ENCODE data around the gene SGSM2. TPM values are rescaled to one million over a fixed set of nuclear protein-coding genes. Genes with fewer than 3 reads are reported as not detected.

Gene SGSM2
- total RNA-seq, 1 donor from 2014 or later: 35.6 TPM

- DNase-seq (ENCODE audit: low spot score): no peak
These were observed 78.9 kb downstream of the SGSM2 start for GRCh38 chr17:2416010-2416734.

DNA sequence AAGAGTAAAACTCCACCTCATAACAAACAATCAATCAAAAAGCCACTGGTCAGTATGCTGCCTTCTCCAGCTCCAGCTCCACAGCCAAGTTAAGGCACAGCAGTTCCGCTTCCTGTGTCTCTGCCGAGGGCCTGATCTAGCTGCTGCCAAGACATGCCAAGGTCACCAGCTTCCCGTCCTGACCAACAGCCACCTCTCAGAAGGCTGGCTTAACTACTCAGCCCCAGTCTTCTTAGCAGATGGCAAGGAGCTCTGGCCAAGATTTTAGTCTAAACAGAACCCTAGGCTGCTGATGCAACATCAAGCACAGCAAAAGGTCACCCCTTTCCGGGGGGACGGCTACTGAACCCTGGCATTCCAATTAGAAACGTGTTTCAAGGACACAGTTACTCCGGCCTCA, 81.3 kb downstream of the SGSM2 start:
- DNase-seq (ENCODE audit: low spot score): no peak

GRCh38 chr17:2419486-2419885, 82.2 kb downstream of the SGSM2 start:
- DNase-seq (ENCODE audit: low spot score): no peak

DNA sequence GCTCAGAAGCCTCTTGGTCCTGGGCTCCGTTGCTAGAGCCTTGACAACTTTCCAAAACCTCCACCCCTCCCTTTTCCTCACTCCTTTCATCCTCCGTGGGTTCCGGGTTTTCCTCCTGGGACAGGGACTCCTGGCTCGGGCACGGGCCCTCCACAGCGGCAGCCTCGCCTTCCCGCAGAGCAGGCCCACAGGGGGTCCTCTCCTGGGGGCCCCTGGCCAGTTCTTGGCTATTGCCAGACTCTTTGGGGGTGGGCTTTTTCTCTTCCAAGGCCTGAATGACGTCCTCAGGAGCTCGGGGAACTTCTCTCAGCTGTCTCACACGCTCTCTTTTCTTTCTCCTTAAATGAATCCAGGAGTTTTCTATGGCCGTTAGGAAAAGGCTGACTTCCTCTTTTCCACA, 82.9 kb downstream of the SGSM2 start:
- DNase-seq (ENCODE audit: low spot score): no peak

DNA sequence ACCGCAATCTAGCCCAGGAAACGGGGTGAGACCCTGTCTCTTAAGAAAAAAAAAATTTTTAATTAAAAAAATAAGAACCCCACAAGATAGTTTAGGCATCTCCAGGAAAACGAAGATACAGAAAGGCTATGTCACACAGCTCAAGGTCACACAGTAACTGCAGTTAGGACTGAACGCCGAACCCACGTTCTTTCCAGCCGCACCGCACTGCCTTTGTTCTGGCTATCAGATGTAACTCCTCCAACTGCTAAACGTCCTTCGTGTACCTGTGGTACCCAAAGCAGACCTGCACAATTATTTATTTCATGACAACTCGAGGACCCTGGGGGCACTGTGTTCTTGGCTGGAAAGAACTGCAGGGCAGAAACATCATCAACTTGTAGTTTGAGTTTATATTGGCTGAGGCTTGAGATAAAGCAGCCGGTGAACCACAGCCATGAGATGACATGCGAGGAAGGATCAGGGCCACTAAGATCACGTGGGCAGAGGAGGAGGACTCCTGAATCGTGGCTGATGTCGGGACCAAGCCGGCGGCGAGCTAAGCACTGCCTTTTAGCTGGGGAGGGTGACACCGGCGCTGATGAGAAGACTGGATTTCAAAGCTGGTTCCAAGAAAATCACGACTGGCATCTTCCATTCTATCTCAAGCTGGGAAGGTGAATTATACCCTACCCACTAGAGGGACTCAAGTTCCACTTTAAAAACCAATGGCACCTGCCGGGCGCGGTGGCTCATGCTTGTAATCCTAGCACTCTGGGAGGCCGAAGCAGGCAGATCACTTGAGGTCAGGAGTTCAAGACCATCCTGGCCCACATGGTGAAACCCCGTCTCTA, 84.2 kb downstream of the SGSM2 start:
- DNase-seq (ENCODE audit: low spot score): no peak

GRCh38 chr17:2423271-2423670, 86.0 kb downstream of the SGSM2 start:
- DNase-seq (ENCODE audit: low spot score): no peak

DNA sequence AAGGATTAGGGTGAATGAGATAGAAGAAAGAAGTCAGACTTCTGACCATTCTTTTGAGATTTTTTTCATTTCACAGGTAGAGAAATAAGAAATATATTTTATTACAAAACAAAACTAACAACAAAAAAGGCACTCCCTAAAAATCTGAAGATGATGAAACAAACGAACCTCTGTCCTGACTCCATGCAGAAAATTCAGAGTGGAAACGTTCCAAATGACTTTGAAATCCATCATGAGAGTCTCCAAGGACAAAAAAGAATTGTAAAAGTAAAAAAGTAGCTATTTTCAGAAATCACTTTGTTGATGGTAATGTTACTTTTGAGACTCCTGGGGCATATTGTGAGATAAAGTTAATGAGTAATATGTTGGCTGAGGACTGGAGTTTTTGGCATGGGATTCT, 89.9 kb downstream of the SGSM2 start:
- DNase-seq (ENCODE audit: low spot score): no peak

GRCh38 chr17:2427910-2428309, 90.6 kb downstream of the SGSM2 start:
- DNase-seq (ENCODE audit: low spot score): no peak

Other genes starting within 250 kb of the SGSM2 start
- gene SMG6, start 33.7 kb upstream of the SGSM2 start, total RNA-seq: 31.9 TPM
- 10.0 TPM for gene SRR, start 33.6 kb upstream of the SGSM2 start, total RNA-seq
- 34.5 TPM for gene TSR1, start 1.0 kb upstream of the SGSM2 start, total RNA-seq
- 34.9 TPM for gene MNT, start 63.6 kb downstream of the SGSM2 start, total RNA-seq
- gene METTL16, start 174.4 kb downstream of the SGSM2 start, total RNA-seq: 25.3 TPM

Measured in mesenteric fat pad (tissue), 1 donor.